ENCODE data around the gene RAB30. TPM values are rescaled to one million over a fixed set of nuclear protein-coding genes. Genes with fewer than 3 reads are reported as not detected.
A peak's percentile ranks its signal among the peaks of the same experiment; 100 is the strongest.

RAB30 gene, protein sequence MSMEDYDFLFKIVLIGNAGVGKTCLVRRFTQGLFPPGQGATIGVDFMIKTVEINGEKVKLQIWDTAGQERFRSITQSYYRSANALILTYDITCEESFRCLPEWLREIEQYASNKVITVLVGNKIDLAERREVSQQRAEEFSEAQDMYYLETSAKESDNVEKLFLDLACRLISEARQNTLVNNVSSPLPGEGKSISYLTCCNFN
- 10 to 100 TPM; 20.3 to 26.6 (median 24.2) TPM for total RNA-seq

DNA sequence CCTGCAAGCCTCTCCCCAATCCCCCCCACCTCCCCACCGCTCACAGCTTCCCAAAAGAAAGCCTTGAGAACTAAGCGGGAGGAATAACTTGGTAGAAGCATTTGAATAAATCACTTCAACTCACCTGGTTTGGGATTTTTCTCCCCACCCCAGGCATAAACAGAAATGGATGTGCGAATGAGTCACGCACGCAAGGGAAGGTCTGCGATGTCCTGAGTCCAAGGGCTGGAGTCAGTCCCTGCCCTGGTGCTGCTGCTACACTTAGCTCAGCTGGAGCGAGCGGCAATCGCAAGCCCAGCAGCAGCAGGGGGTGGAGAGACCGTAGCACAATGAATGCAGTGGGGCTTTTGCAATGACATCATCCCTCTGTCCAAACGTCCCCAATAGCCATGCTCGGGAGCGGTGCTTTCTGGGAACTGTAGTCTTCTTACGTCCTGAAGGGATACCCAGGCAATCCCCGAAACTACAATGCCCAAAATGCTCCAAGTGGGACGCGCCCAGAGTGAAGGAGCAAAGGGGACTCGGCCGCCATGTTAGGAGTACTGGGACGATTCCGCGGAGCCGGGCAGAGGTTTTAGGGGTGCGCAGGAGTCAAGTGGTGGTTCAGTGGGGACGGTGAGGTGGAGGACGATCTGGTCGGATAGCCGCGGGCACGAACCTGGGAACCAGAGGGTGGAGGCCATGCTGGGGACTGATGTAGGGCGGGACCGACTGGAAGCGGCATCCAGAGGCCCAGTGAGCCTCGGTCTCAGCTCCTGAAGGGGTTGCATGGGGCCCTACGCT is at the start of gene RAB30:
TSS of gene RAB30 (minus strand) at position 331 of the 783 bp plus-strand sequence. CDS start 74,581 bp downstream, outside the sequence.
- Histone ChIP-seq H3K27ac (peak within 1 kb of the TSS; percentile 97 to 98), H3K27me3 (no peaks in the 10 kb centered on the region), H3K36me3 (no peaks in the 10 kb centered on the region), H3K4me1 (peaks cover 0 to 3% of the 10 kb centered on the region in 2 donors), H3K9me3 (no peaks in the 10 kb centered on the region), H3K4me3 (peak within 1 kb of the TSS; percentile 60 to 85 (median 78))
- DNase-seq (ENCODE audit: low spot score in 2 of 2), result peak; percentile 93 to 99
- TF ChIP-seq POLR2A (IDR thresholded peaks at IDR 0.05) (peak; percentile 94), POLR2AphosphoS5 (IDR thresholded peaks at IDR 0.05) (peak; percentile 94 to 100 (median 99))
- TF ChIP-seq, protein P1, sequence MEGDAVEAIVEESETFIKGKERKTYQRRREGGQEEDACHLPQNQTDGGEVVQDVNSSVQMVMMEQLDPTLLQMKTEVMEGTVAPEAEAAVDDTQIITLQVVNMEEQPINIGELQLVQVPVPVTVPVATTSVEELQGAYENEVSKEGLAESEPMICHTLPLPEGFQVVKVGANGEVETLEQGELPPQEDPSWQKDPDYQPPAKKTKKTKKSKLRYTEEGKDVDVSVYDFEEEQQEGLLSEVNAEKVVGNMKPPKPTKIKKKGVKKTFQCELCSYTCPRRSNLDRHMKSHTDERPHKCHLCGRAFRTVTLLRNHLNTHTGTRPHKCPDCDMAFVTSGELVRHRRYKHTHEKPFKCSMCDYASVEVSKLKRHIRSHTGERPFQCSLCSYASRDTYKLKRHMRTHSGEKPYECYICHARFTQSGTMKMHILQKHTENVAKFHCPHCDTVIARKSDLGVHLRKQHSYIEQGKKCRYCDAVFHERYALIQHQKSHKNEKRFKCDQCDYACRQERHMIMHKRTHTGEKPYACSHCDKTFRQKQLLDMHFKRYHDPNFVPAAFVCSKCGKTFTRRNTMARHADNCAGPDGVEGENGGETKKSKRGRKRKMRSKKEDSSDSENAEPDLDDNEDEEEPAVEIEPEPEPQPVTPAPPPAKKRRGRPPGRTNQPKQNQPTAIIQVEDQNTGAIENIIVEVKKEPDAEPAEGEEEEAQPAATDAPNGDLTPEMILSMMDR (IDR thresholded peaks at IDR 0.05), result no peak
- intact Hi-C loops (cut with DNase I; ENCODE audit: low total_unique reads), result no loop called here

- Histone ChIP-seq H3K4me1 (no peaks in the 10 kb centered on the region), H3K9me3 (no peaks in the 10 kb centered on the region), H3K4me3 (no peak overlapping the region), H3K36me3 (no peaks in the 10 kb centered on the region), H3K27ac (no peak overlapping the region), H3K27me3 (no peaks in the 10 kb centered on the region)
- no peak for DNase-seq (ENCODE audit: low spot score in 2 of 2)
- intact Hi-C loops (cut with DNase I; ENCODE audit: low total_unique reads), result no loop called here
- TF ChIP-seq, protein P1 (IDR thresholded peaks at IDR 0.05), result no peak
- no peak for TF ChIP-seq POLR2AphosphoS5 (IDR thresholded peaks at IDR 0.05)
- no peak for TF ChIP-seq POLR2A (IDR thresholded peaks at IDR 0.05)
Measured at GRCh38 chr11:83120327-83120726, 48.6 kb upstream of the RAB30 start.

DNA sequence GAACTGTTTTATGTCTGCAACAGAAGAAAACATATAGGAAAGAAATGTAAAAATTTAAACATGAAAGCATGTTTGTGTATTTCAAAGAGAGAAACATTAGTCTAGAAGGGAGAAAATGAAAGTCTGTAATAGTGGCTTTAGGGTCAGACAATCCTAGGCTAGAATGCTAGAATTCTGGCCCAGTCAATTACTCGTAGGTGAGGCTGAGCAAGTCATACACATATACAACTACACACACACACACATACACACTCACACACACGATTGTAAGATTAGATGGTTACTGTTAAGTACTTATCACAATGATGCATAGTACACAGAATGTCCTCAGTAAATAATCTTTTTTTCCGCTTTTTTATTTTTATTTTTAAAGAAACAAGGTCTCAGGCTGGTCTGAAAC is 47.5 kb upstream of the RAB30 start:
- Histone ChIP-seq H3K27me3 (no peaks in the 10 kb centered on the region), H3K27ac (no peak overlapping the region), H3K9me3 (no peaks in the 10 kb centered on the region), H3K36me3 (no peaks in the 10 kb centered on the region), H3K4me3 (no peak overlapping the region), H3K4me1 (no peaks in the 10 kb centered on the region)
- TF ChIP-seq POLR2A (IDR thresholded peaks at IDR 0.05), result no peak
- no peak for TF ChIP-seq POLR2AphosphoS5 (IDR thresholded peaks at IDR 0.05)
- TF ChIP-seq, protein P1 (IDR thresholded peaks at IDR 0.05), result no peak
- no peak for DNase-seq (ENCODE audit: low spot score in 2 of 2)
- intact Hi-C loops (cut with DNase I; ENCODE audit: low total_unique reads), result no loop called here

DNA sequence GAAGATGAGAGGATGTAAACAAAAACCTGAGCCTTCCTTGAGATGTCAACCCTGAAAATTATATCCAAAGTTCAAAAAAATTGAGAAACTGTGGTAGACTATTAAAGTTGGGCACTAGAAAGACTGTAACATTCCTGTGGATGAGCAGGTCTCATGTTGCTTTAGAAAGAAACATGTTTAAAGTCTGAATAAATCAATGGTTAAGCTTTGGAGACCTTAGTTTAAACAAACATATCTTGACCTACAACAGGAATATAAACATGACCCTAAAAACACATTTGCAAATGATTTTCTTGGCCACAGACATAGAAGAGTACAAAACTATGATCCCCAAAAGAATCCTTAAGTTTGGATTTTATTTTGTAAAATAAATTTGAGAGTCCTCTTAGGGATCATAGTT is 47.1 kb upstream of the RAB30 start:
- Histone ChIP-seq H3K4me1 (no peaks in the 10 kb centered on the region), H3K27me3 (no peaks in the 10 kb centered on the region), H3K9me3 (no peaks in the 10 kb centered on the region), H3K36me3 (no peaks in the 10 kb centered on the region), H3K4me3 (no peak overlapping the region), H3K27ac (no peak overlapping the region)
- TF ChIP-seq POLR2AphosphoS5 (IDR thresholded peaks at IDR 0.05), result no peak
- no peak for TF ChIP-seq POLR2A (IDR thresholded peaks at IDR 0.05)
- TF ChIP-seq, protein P1 (IDR thresholded peaks at IDR 0.05), result no peak
- intact Hi-C loops (cut with DNase I; ENCODE audit: low total_unique reads), result no loop called here
- DNase-seq (ENCODE audit: low spot score in 2 of 2), result no peak

GRCh38 chr11:83116015-83116641 is 44.4 kb upstream of the RAB30 start:
- Histone ChIP-seq H3K27me3 (no peaks in the 10 kb centered on the region), H3K9me3 (no peaks in the 10 kb centered on the region), H3K4me3 (no peak overlapping the region), H3K36me3 (no peaks in the 10 kb centered on the region), H3K27ac (no peak overlapping the region), H3K4me1 (no peaks in the 10 kb centered on the region)
- no peak for DNase-seq (ENCODE audit: low spot score in 2 of 2)
- TF ChIP-seq, protein P1 (IDR thresholded peaks at IDR 0.05), result no peak
- TF ChIP-seq POLR2A (IDR thresholded peaks at IDR 0.05), result no peak
- TF ChIP-seq POLR2AphosphoS5 (IDR thresholded peaks at IDR 0.05), result no peak
- intact Hi-C loops (cut with DNase I; ENCODE audit: low total_unique reads), result no loop called here
